Activated CD8-positive, alpha-beta T cell treated with anti-CD3 and anti-CD28 coated beads for 36 hours (primary cell): ENCODE results near the gene TRAF3IP3. TPM values are rescaled to one million over a fixed set of nuclear protein-coding genes. Genes with fewer than 3 reads are reported as not detected.

ENCODE experiments used
- ATAC-seq: fragments of 200-7000 bp; cut with Tn5 transposase; one replicate; pipeline ENCODE4 v1.10.0; 2021; ENCODE audit warnings: mild to moderate bottlenecking, moderate library complexity
- CTCF ChIA-PET: fragments of 350-600 bp; sonication (Branson Sonifier 250); formaldehyde crosslinking; loops from one replicate; lab custom pipeline; 2021; ENCODE audit warnings: antibody characterized with exemption; lab: Charles Lee
- POLR2A ChIA-PET: fragments of 350-600 bp; sonication (Branson Sonifier 250); formaldehyde crosslinking; loops from one replicate; lab custom pipeline; 2021; ENCODE audit warnings: antibody characterized with exemption; lab: Charles Lee
- DNase-seq: peaks from one replicate; pipeline ENCODE4 v3.0.0-alpha.2; 2020
- H3K27ac Mint-ChIP-seq: one replicate; pipeline ENCODE4 v1.8.0; 2021; ENCODE audit warnings: mild to moderate bottlenecking, mixed read lengths
- H3K27me3 Mint-ChIP-seq: one replicate; pipeline ENCODE4 v1.8.0; 2021; ENCODE audit warnings: mixed read lengths
- H3K36me3 Mint-ChIP-seq: one replicate; pipeline ENCODE4 v1.8.0; 2021; ENCODE audit warnings: low read depth, mixed read lengths
- H3K4me1 Mint-ChIP-seq: one replicate; pipeline ENCODE4 v1.8.0; 2021; ENCODE audit warnings: low read depth, mixed read lengths
- H3K4me3 Mint-ChIP-seq: one replicate; pipeline ENCODE4 v1.8.0; 2021; ENCODE audit warnings: mild to moderate bottlenecking, moderate library complexity, mixed read lengths
- H3K9me3 Mint-ChIP-seq: one replicate; pipeline ENCODE4 v1.8.0; 2021; ENCODE audit warnings: mixed read lengths
- CTCF ChIP-seq: fragments of 200-600 bp; IDR thresholded peaks from one replicate; pipeline ENCODE4 v1.8.0; 2022; ENCODE audit warnings: antibody characterized with exemption, mild to moderate bottlenecking
- intact Hi-C: fragments of 100-400 bp; cut with micrococcal nuclease; formaldehyde crosslinking; loops from one replicate; pipeline ENCODE4 v1.10.0; 2022
- total RNA-seq, 2 experiments: library from RNA; stranded (reverse); gene quantifications; one replicate each; pipeline ENCODE4 v1.2.3, GENCODE V29; 2021

Gene TRAF3IP3
- total RNA-seq, 2 experiments from 2014 or later: 194 TPM

DNA sequence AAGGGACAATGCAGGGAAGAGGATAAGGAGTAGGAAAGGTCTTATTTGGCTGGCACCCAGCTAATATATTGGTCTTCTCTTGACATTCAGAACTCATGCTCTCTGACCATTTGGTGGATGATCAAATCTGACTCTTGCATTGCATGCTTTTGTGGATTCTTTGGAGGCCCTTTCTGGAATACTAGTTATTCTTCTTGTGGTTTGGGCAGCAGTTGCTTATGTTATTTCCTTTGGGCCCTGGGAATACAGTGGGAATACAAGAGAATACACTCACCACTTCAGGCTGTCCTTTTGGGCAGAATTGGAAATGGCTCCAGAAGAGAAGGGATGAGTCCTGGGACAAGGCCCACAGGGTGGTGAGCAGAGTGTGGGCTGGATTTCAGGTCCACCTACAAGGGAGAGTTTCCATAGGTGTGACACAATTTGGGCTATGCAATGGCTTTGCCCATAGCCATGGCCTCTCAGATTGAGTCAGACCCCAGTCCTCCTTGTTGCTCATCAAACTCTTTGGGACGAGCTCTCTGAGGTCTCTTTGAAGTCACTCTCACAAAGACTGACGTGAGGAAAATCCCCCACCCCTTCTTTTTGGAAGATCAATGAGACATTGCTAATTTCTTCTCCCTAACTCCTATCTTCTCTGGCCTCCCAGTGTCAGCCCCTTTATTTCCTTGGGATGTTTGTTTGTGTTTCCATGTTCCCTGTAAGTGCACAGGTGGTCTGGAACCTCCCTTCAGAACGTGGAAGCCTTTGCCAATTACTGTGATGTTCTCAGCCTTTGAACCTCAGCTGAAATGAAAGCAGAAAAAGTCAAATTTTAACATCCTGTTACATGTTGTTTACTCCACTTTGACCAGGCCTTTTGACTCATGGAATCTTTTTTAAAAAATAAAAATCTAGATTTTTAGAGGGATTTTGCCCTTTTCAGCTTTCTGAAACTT lies 31.8 kb upstream of the TRAF3IP3 start:
- Mint-ChIP-seq H3K36me3 (peaks cover 2% of the 10 kb centered on the region), H3K4me3 (peak overlapping the region; percentile 26), H3K27ac (peak overlapping the region; percentile 97), H3K4me1 (peaks cover 49% of the 10 kb centered on the region), H3K9me3 (peaks cover 4% of the 10 kb centered on the region), H3K27me3 (no peaks in the 10 kb centered on the region)
- CTCF ChIA-PET: interaction anchor here (0.9 to 2.6 kb wide), 10 partner anchors 11 to 147 kb away, joined by 3 to 12 read pairs (median 6); no protein-coding TSS in a partner anchor
- intact Hi-C loops: no loop called here
- POLR2A ChIA-PET: interaction anchor here (0.6 to 4.1 kb wide), 5 partner anchors 11 to 113 kb away, joined by 3 to 20 read pairs (median 6); partner anchors contain the start of gene TRAF3IP3
- DNase-seq (peak; percentile 66), ATAC-seq (peak; percentile 84)
- TF ChIP-seq CTCF: no peak

DNA sequence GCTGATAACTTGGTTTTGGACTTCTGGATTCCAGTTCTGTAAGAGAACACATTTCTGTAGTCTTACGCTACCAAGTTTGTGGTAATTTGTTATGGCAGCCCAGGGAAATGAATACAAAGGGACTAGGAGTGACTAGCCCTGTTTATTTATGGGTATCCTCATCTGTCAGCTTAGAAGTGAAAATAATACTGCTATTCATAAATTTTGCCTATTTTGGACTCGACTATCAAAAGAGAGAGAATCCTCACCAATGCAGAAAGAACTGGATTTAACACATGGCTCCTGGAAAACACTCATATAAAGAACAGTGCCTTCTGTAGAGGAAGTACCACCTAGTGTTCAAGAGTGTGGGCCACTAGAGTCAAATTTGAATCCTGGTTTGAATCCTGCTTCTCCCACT lies 28.6 kb upstream of the TRAF3IP3 start:
- H3K4me1 Mint-ChIP-seq: peaks cover 44% of the 10 kb centered on the region
- no peak for TF ChIP-seq CTCF
- H3K36me3 Mint-ChIP-seq: peaks cover 2% of the 10 kb centered on the region
- no peak overlapping the region for H3K27ac Mint-ChIP-seq
- ChIA-PET CTCF (interaction anchor here (1.2 to 4.2 kb wide), 8 partner anchors 9 to 161 kb away, joined by 3 to 27 read pairs (median 6); no protein-coding TSS in a partner anchor), POLR2A (interaction anchor here (1.1 kb wide), 1 partner anchor 42 kb away, joined by 3 read pairs; no protein-coding TSS in a partner anchor)
- no peak for ATAC-seq
- DNase-seq: no peak
- H3K9me3 Mint-ChIP-seq: no peaks in the 10 kb centered on the region
- H3K4me3 Mint-ChIP-seq: no peak overlapping the region
- intact Hi-C loops: no loop called here
- H3K27me3 Mint-ChIP-seq: no peaks in the 10 kb centered on the region

DNA sequence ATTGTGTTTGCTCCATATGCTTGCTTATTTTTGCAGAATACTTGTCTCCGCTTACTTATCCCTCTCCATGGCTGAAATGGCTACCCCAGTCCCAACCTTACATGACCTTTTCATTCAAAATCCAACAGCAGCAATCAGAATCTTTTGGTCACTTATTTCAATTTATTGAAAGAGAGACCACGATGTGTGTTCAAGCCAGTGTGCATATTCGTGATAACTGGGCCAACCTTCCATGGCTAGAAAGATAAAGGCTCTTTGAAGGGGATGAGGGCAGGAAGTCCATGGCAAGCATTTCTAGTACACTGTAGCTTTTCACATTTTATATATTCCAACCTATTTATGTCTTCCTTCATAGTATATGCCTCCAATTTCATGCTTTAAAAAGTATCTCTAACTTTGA lies 28.1 kb upstream of the TRAF3IP3 start:
- no peaks in the 10 kb centered on the region for H3K27me3 Mint-ChIP-seq
- H3K9me3 Mint-ChIP-seq: no peaks in the 10 kb centered on the region
- peaks cover 2% of the 10 kb centered on the region for H3K36me3 Mint-ChIP-seq
- CTCF ChIA-PET: interaction anchor here (0.7 to 4.2 kb wide), 10 partner anchors 8 to 161 kb away, joined by 3 to 27 read pairs (median 4); no protein-coding TSS in a partner anchor
- H3K4me3 Mint-ChIP-seq: no peak overlapping the region
- ATAC-seq (no peak), DNase-seq (no peak)
- intact Hi-C loops: no loop called here
- POLR2A ChIA-PET: interaction anchor here (1.1 kb wide), 1 partner anchor 41 kb away, joined by 3 read pairs; no protein-coding TSS in a partner anchor
- TF ChIP-seq CTCF: no peak
- no peak overlapping the region for H3K27ac Mint-ChIP-seq
- H3K4me1 Mint-ChIP-seq: peaks cover 42% of the 10 kb centered on the region

DNA sequence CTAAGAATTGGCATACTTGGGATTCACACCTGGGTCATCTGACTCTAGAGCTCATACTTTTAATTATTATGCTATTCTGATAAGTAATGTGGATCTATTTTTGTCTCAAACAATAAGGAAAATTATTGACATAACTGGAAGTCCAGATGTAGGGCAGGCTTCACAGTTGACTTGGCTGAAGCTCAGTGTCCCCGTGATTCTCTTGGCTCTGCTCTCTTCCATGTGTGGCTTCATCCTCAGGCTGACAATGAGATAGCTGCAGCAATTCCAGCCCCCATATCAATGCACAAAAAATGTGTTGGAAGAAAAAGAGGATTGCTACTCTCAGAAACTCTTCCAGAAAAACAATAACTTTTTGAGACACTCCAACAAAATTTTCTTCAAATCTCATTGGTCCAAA lies 27.4 kb upstream of the TRAF3IP3 start:
- Mint-ChIP-seq H3K36me3 (peaks cover 2% of the 10 kb centered on the region), H3K9me3 (no peaks in the 10 kb centered on the region), H3K27ac (no peak overlapping the region), H3K27me3 (no peaks in the 10 kb centered on the region), H3K4me3 (no peak overlapping the region), H3K4me1 (peaks cover 41% of the 10 kb centered on the region)
- TF ChIP-seq CTCF: no peak
- DNase-seq (no peak), ATAC-seq (no peak)
- intact Hi-C loops: no loop called here
- ChIA-PET CTCF (interaction anchor here (0.7 to 4.2 kb wide), 9 partner anchors 9 to 162 kb away, joined by 3 to 27 read pairs (median 6); no protein-coding TSS in a partner anchor), POLR2A (interaction anchor here (0.7 kb wide), 2 partner anchors 55 to 63 kb away, joined by 3 read pairs; no protein-coding TSS in a partner anchor)
